HepG2 (cell line): ENCODE data around the gene IL3RA. TPM values are rescaled to one million over a fixed set of nuclear protein-coding genes. Genes with fewer than 3 reads are reported as not detected.
A peak's percentile ranks its signal among the peaks of the same experiment; 100 is the strongest.

Experiments used
- ATAC-seq: fragments of 200-7000 bp; cut with Tn5 transposase; 3 replicates; pipeline ENCODE4 v1.9.1; 2020; ENCODE audit warnings: mild to moderate bottlenecking, moderate library complexity
- BruUV-seq: library from RNA; stranded (reverse); fragments of 400-500 nt; replicated peaks from 2 replicates; lab custom pipeline; 2021; lab: Mats Ljungman, UMichigan
- CTCF ChIA-PET: fragments of 300-600 bp; formaldehyde crosslinking; extraction: SDS; loops from one replicate; lab custom pipeline; 2021; ENCODE audit warnings: low total read pairs, inconsistent platforms, low intra/inter-chr PET ratio; lab: Yijun Ruan, JAX
- POLR2A ChIA-PET: fragments of 350-600 bp; sonication (Branson Sonifier 250); formaldehyde crosslinking; loops from one replicate; lab custom pipeline; 2020; ENCODE audit warnings: antibody characterized with exemption, inconsistent platforms; lab: Yijun Ruan, JAX
- DNase-seq: peaks from one replicate; pipeline ENCODE4 v3.0.0-alpha.2; 2015; ENCODE audit warnings: low spot score
- FAIRE-seq: peaks from 3 replicates; lab custom pipeline; 2011; peaks lifted over from hg19 to GRCh38; lab: Jason Lieb, UNC
- H2AFZ ChIP-seq: one replicate; pipeline ENCODE4 v1.6.1; 2011; ENCODE audit warnings: low read length, inconsistent platforms
- H3K27ac ChIP-seq: fragments of 300-600 bp; 3 replicates; pipeline ENCODE4 v1.8.0; 2011; ENCODE audit warnings: mixed run types, mild to moderate bottlenecking, mixed read lengths, low read length, inconsistent platforms; ENCODE audit not compliant: insufficient read depth; ENCODE audit errors: extremely low read length
- H3K27me3 ChIP-seq, 2 experiments: fragments of 200-600 bp in 1 of 2; 2 replicates in 1 of 2; 3 replicates in 1 of 2; pipeline versions ENCODE4 v1.6.0 to v1.8.0; 2011; ENCODE audit warnings: low read length in 2 of 2, mild to moderate bottlenecking in 2 of 2, moderate library complexity in 2 of 2, inconsistent platforms in 1 of 2; ENCODE audit not compliant: insufficient read depth in 2 of 2, control insufficient read depth in 1 of 2
- H3K36me3 ChIP-seq, 2 experiments: fragments of 200-600 bp in 1 of 2; replicated peaks in 1 of 2; 2 replicates in 1 of 2; 3 replicates in 1 of 2; pipeline versions ENCODE4 v1.5.1 to v1.8.0; 2011; ENCODE audit warnings: low read length in 2 of 2, inconsistent platforms in 1 of 2; ENCODE audit not compliant: insufficient read depth in 2 of 2, control insufficient read depth in 1 of 2
- H3K4me1 ChIP-seq: 2 replicates; pipeline ENCODE4 v1.5.1; 2012; ENCODE audit warnings: low read length, inconsistent platforms; ENCODE audit not compliant: insufficient read depth
- H3K4me2 ChIP-seq: 2 replicates; pipeline ENCODE4 v1.6.0; 2011; ENCODE audit warnings: low read depth, low read length, inconsistent platforms
- H3K4me3 ChIP-seq, 3 experiments: fragments of 200-600 bp in 1 of 3; sonication (generic), shearing (Covaris generic) in 1 of 3; replicated peaks in 1 of 3; 2 replicates each; pipeline ENCODE4 v1.5.1; 2011 to 2016; ENCODE audit warnings: low read length in 3 of 3, inconsistent platforms in 2 of 3, low read depth in 2 of 3, mild to moderate bottlenecking in 2 of 3, control low read depth in 1 of 3, mixed read lengths in 1 of 3; ENCODE audit not compliant: insufficient read depth in 1 of 3
- H3K79me2 ChIP-seq: one replicate; pipeline ENCODE4 v1.6.1; 2011; ENCODE audit warnings: low read length, inconsistent platforms; ENCODE audit not compliant: insufficient read depth
- H3K9ac ChIP-seq: 2 replicates; pipeline ENCODE4 v1.6.0; 2011; ENCODE audit warnings: mild to moderate bottlenecking, low read depth, low read length, inconsistent platforms; ENCODE audit not compliant: insufficient read depth
- H3K9me3 ChIP-seq: 2 replicates; pipeline ENCODE4 v1.5.1; 2012; ENCODE audit warnings: mild to moderate bottlenecking, low read length
- H4K20me1 ChIP-seq: 2 replicates; pipeline ENCODE4 v1.6.0; 2011; ENCODE audit warnings: inconsistent platforms, mild to moderate bottlenecking, low read length, moderate library complexity; ENCODE audit not compliant: insufficient read depth
- AGO2 ChIP-seq: fragments of 200-400 bp; formaldehyde crosslinking; optimal IDR thresholded peaks from 2 replicates; pipeline ENCODE3; 2017; ENCODE audit warnings: mild to moderate bottlenecking, low read depth, low read length, moderate library complexity
- AKAP8 ChIP-seq: sonication (generic); formaldehyde crosslinking; IDR thresholded peaks from 2 replicates; pipeline ENCODE4 v1.5.1; 2020; ENCODE audit warnings: mild to moderate bottlenecking, missing genetic modification reagents
- BATF2 ChIP-seq: sonication (generic); formaldehyde crosslinking; IDR thresholded peaks from 2 replicates; pipeline ENCODE4 v1.8.0; 2022; ENCODE audit warnings: mild to moderate bottlenecking, missing genetic modification reagents, moderate library complexity
- CENPT ChIP-seq: sonication (generic); formaldehyde crosslinking; IDR thresholded peaks from 2 replicates; pipeline ENCODE4 v1.8.0; 2022; ENCODE audit warnings: low read depth, mild to moderate bottlenecking, moderate library complexity, missing genetic modification reagents
- JUN ChIP-seq: sonication (generic); formaldehyde crosslinking; IDR thresholded peaks from 2 replicates; pipeline ENCODE4 v1.4.0; 2020; ENCODE audit warnings: mild to moderate bottlenecking, missing genetic modification reagents
- MAFG ChIP-seq: sonication (generic); formaldehyde crosslinking; IDR thresholded peaks from 2 replicates; pipeline ENCODE4 v1.5.1; 2020; ENCODE audit warnings: mild to moderate bottlenecking, missing genetic modification reagents
- MBNL3 ChIP-seq: fragments of 250-450 bp; sonication (Bioruptor Pico); conservative IDR thresholded peaks from 2 replicates; pipeline ENCODE4 v1.8.0; 2022; ENCODE audit warnings: mild to moderate bottlenecking, inconsistent platforms
- POLR2AphosphoS5 ChIP-seq: IDR thresholded peaks from 2 replicates; pipeline ENCODE4 v1.6.1; 2012; ENCODE audit warnings: low read depth, low read length
- POLR2G ChIP-seq: fragments of 200-400 bp; formaldehyde crosslinking; IDR thresholded peaks from 2 replicates; pipeline ENCODE4 v1.6.1; 2018; ENCODE audit warnings: mild to moderate bottlenecking, low read depth, low read length, moderate library complexity
- PTBP1 ChIP-seq: fragments of 200-400 bp; formaldehyde crosslinking; IDR thresholded peaks from 2 replicates; pipeline ENCODE4 v1.6.1; 2018; ENCODE audit warnings: low read length, low read depth; ENCODE audit not compliant: poor library complexity, severe bottlenecking
- RARG ChIP-seq: sonication (generic); formaldehyde crosslinking; IDR thresholded peaks from 2 replicates; pipeline ENCODE4 v1.4.0; 2020; ENCODE audit warnings: low read depth, mild to moderate bottlenecking, missing genetic modification reagents
- RBM39 ChIP-seq: fragments of 200-400 bp; formaldehyde crosslinking; IDR thresholded peaks from one replicate; pipeline ENCODE4 v1.6.1; 2018; ENCODE audit warnings: antibody characterized with exemption, mild to moderate bottlenecking, low read depth, low read length; ENCODE audit not compliant: poor library complexity, severe bottlenecking
- REXO4 ChIP-seq: sonication (generic); formaldehyde crosslinking; IDR thresholded peaks from 2 replicates; pipeline ENCODE4 v1.8.0; 2022; ENCODE audit warnings: missing genetic modification reagents, mild to moderate bottlenecking, borderline replicate concordance
- RFX5 ChIP-seq: IDR thresholded peaks from 2 replicates; pipeline ENCODE4 v1.6.1; 2011; ENCODE audit warnings: low read depth, low read length, improper control_type of control experiment
- ZBTB33 ChIP-seq: sonication (generic); formaldehyde crosslinking; IDR thresholded peaks from 2 replicates; pipeline ENCODE4 v1.4.0; 2020; ENCODE audit warnings: missing genetic modification reagents
- ZBTB34 ChIP-seq: sonication (generic); formaldehyde crosslinking; IDR thresholded peaks from 2 replicates; pipeline ENCODE4 v1.8.0; 2022; ENCODE audit warnings: mild to moderate bottlenecking, missing genetic modification reagents
- ZNF180 ChIP-seq: sonication (generic); formaldehyde crosslinking; IDR thresholded peaks from 2 replicates; pipeline ENCODE4 v1.4.0; 2020; ENCODE audit warnings: low read depth, missing genetic modification reagents, borderline replicate concordance
- ZNF432 ChIP-seq: sonication (generic); formaldehyde crosslinking; IDR thresholded peaks from 2 replicates; pipeline ENCODE4 v1.5.0; 2020; ENCODE audit warnings: missing genetic modification reagents, mild to moderate bottlenecking, borderline replicate concordance
- ZNF572 ChIP-seq: sonication (generic); formaldehyde crosslinking; IDR thresholded peaks from 2 replicates; pipeline ENCODE4 v1.5.1; 2020; ENCODE audit warnings: mild to moderate bottlenecking, missing genetic modification reagents
- ZNF691 ChIP-seq: sonication (generic); formaldehyde crosslinking; IDR thresholded peaks from 2 replicates; pipeline ENCODE4 v1.4.0; 2020; ENCODE audit warnings: missing genetic modification reagents, low read depth, mild to moderate bottlenecking, borderline replicate concordance
- ZNF737 ChIP-seq: sonication (generic); formaldehyde crosslinking; IDR thresholded peaks from 2 replicates; pipeline ENCODE4 v1.5.0; 2020; ENCODE audit warnings: missing genetic modification reagents, mild to moderate bottlenecking, borderline replicate concordance
- WGBS: methylation state at CpG from one replicate; pipeline ENCODE4 v1.1.6; 2017; ENCODE audit warnings: low lambda C conversion rate; 5-methylcytosine and 5-hydroxymethylcytosine counted together
- in situ Hi-C: cut with HindIII; loops from 2 replicates; pipeline ENCODE4 v1.10.0; 2017; ENCODE audit warnings: low pct_unique_long_range_greater_than_20kb; ENCODE audit not compliant: extremely low pct_ligation_motif_present
- intact Hi-C: fragments of 100-400 bp; cut with micrococcal nuclease; formaldehyde crosslinking; loops from one replicate; pipeline ENCODE4 v1.10.0; 2022; ENCODE audit not compliant: unreplicated experiment
- polyA plus RNA-seq, 8 experiments: library from polyadenylated mRNA; depleted of rRNA in 3 of 8; stranded (reverse) in 7 of 8; unstranded in 1 of 8; fragments of >200 nt; fragmentation: Illumina TruSeq in 4 of 8; extraction: Trizol in 4 of 8; gene quantifications; 2 replicates each; pipeline versions ENCODE4 v1.2.1 to v1.2.3, GENCODE V29; 2011 to 2016; ENCODE audit warnings: low read depth in 4 of 8, missing spikeins in 1 of 8, mixed read lengths in 1 of 8; ENCODE audit not compliant: insufficient read depth in 1 of 8
- total RNA-seq, 5 experiments: library from RNA; depleted of rRNA; stranded (reverse); fragments of >200 nt; fragmentation: Illumina TruSeq; extraction: Trizol; gene quantifications; 2 replicates each; pipeline ENCODE4 v1.2.3, GENCODE V29; 2016; ENCODE audit warnings: low read depth in 1 of 5

IL3RA gene
- total and polyA plus RNA-seq, 2 of the 13 experiments (the other 11 are each of a cell fraction or from before 2014, with no cell fraction given) = not detected

- Histone ChIP-seq H3K36me3 (peaks cover 9 to 14% of the 10 kb centered on the region in 2 experiments; a peak in 4 of 5 replicates), H3K4me1 (peaks cover 12% of the 10 kb centered on the region), H3K27ac (no peak overlapping the region), H4K20me1 (peaks cover 3% of the 10 kb centered on the region; the same call in 1 of the 2 replicates), H2AFZ (no peak overlapping the region), H3K9me3 (peaks cover 16% of the 10 kb centered on the region; the same call in 1 of the 2 replicates), H3K4me3 (no peak overlapping the region), H3K9ac (no peak overlapping the region), H3K79me2 (no peaks in the 10 kb centered on the region), H3K4me2 (no peak overlapping the region), H3K27me3 (no peaks in the 10 kb centered on the region)
- POLR2A ChIA-PET = no interaction called here
- in situ Hi-C loops (no loop called here), intact Hi-C loops (no loop called here)
- CTCF ChIA-PET = no interaction called here
- FAIRE-seq (no peak), ATAC-seq (peak; percentile 21), DNase-seq (no peak)
- BruUV-seq = no TSS peak
- WGBS = 93% methylated on average over 14 of the region's 14 CpGs
- no peak for TF ChIP-seq RBM39
- no peak for TF ChIP-seq RFX5
- TF ChIP-seq CENPT = no peak
- no peak for TF ChIP-seq MBNL3 (CRISPR knock-in tag)
- TF ChIP-seq ZNF180 = no peak
- no peak for TF ChIP-seq ZNF432 (CRISPR knock-in tag)
- TF ChIP-seq JUN (CRISPR knock-in tag) = no peak
- no peak for TF ChIP-seq MAFG (CRISPR knock-in tag)
- peak; percentile 21; the same call in 1 of the 2 replicates for TF ChIP-seq POLR2AphosphoS5
- no peak for TF ChIP-seq ZNF691
- TF ChIP-seq REXO4 (CRISPR knock-in tag) = no peak
- TF ChIP-seq AKAP8 (CRISPR knock-in tag) = 0 out of 2 replicates have a peak, but pooled peaks have one; percentile 71
- TF ChIP-seq RARG (CRISPR knock-in tag) = no peak
- peak; percentile 27; the same call in 1 of the 2 replicates for TF ChIP-seq ZNF572 (CRISPR knock-in tag)
- peak; percentile 99 for TF ChIP-seq PTBP1
- no peak for TF ChIP-seq ZNF737
- TF ChIP-seq ZBTB33 (CRISPR knock-in tag) = peak; percentile 65
- peak; percentile 94 for TF ChIP-seq AGO2
- TF ChIP-seq POLR2G = 0 out of 2 replicates have a peak, but pooled peaks have one; percentile 31
- TF ChIP-seq ZBTB34 (CRISPR knock-in tag) = no peak
- no peak for TF ChIP-seq BATF2 (CRISPR knock-in tag)
These were observed 83.8 kb downstream of the IL3RA start for GRCh38 chrX:1420371-1420770.
